IMR-90 (cell line): ENCODE results near the gene MRPL40. TPM values are rescaled to one million over a fixed set of nuclear protein-coding genes. Genes with fewer than 3 reads are reported as not detected.

Source experiments
- ATAC-seq: fragments of 200-7000 bp; cut with Tn5 transposase; 2 replicates; pipeline ENCODE4 v1.9.1; 2020; ENCODE audit warnings: low read depth, mild to moderate bottlenecking, moderate library complexity
- BruUV-seq: library from RNA; stranded (reverse); fragments of 400-500 nt; replicated peaks from 2 replicates; lab custom pipeline; 2021; lab: Mats Ljungman, UMichigan
- CTCF ChIA-PET: fragments of 300-600 bp; formaldehyde crosslinking; extraction: SDS; loops from one replicate; lab custom pipeline; 2021; ENCODE audit warnings: antibody characterized with exemption; lab: Yijun Ruan, JAX
- POLR2A ChIA-PET: fragments of 300-600 bp; sonication (Branson Sonifier 250); formaldehyde crosslinking; loops from one replicate; lab custom pipeline; 2022; ENCODE audit warnings: antibody characterized with exemption; ENCODE audit not compliant: unreplicated experiment; lab: Charles Lee
- DNase-seq: peaks from one replicate; pipeline ENCODE4 v3.0.0; 2013
- H2AFZ ChIP-seq: replicated peaks from 2 replicates; pipeline ENCODE3; 2013; ENCODE audit warnings: low read length, mild to moderate bottlenecking; ENCODE audit not compliant: poor library complexity
- H2AK5ac ChIP-seq: 2 replicates; pipeline ENCODE4 v1.6.1; 2013; ENCODE audit warnings: low read depth, low read length, inconsistent platforms
- H2AK9ac ChIP-seq: replicated peaks from 2 replicates; pipeline ENCODE3; 2013; ENCODE audit warnings: mild to moderate bottlenecking, low read depth, low read length, moderate library complexity; ENCODE audit not compliant: poor library complexity
- H2BK120ac ChIP-seq: 2 replicates; pipeline ENCODE4 v1.6.1; 2013; ENCODE audit warnings: low read depth, low read length, inconsistent platforms
- H2BK15ac ChIP-seq: 3 replicates; pipeline ENCODE4 v1.6.1; 2013; ENCODE audit warnings: low read depth, low read length, inconsistent platforms
- H2BK20ac ChIP-seq: 2 replicates; pipeline ENCODE4 v1.6.1; 2013; ENCODE audit warnings: low read depth, mild to moderate bottlenecking, inconsistent platforms, low read length, moderate library complexity
- H2BK5ac ChIP-seq: 2 replicates; pipeline ENCODE4 v1.6.1; 2013; ENCODE audit warnings: mild to moderate bottlenecking, low read depth, low read length, inconsistent platforms; ENCODE audit not compliant: poor library complexity, severe bottlenecking
- H3K14ac ChIP-seq: replicated peaks from 2 replicates; pipeline ENCODE4 v1.6.1; 2013; ENCODE audit warnings: low read depth, low read length, inconsistent platforms
- H3K18ac ChIP-seq: 2 replicates; pipeline ENCODE4 v1.6.1; 2013; ENCODE audit warnings: low read depth, low read length, control low read depth
- H3K23ac ChIP-seq: 2 replicates; pipeline ENCODE4 v1.6.1; 2013; ENCODE audit warnings: low read depth, low read length, inconsistent platforms
- H3K27ac ChIP-seq: 2 replicates; pipeline ENCODE4 v1.5.1; 2013; ENCODE audit warnings: mild to moderate bottlenecking, control low read depth, low read length; ENCODE audit not compliant: insufficient read depth
- H3K27me3 ChIP-seq: 2 replicates; pipeline ENCODE4 v1.6.1; 2013; ENCODE audit warnings: low read length; ENCODE audit not compliant: control insufficient read depth, insufficient read depth
- H3K36me3 ChIP-seq: 2 replicates; pipeline ENCODE4 v1.6.1; 2013; ENCODE audit warnings: low read length, mixed read lengths; ENCODE audit not compliant: control insufficient read depth, insufficient read depth
- H3K4ac ChIP-seq: 2 replicates; pipeline ENCODE4 v1.6.1; 2013; ENCODE audit warnings: low read depth, low read length, inconsistent platforms
- H3K4me1 ChIP-seq: 2 replicates; pipeline ENCODE4 v1.6.1; 2013; ENCODE audit warnings: low read length, mixed read lengths; ENCODE audit not compliant: control insufficient read depth, insufficient read depth
- H3K4me2 ChIP-seq: 2 replicates; pipeline ENCODE4 v1.6.1; 2013; ENCODE audit warnings: low read depth, mild to moderate bottlenecking, control low read depth, low read length, moderate library complexity
- H3K4me3 ChIP-seq: 2 replicates; pipeline ENCODE4 v1.5.1; 2013; ENCODE audit warnings: low read depth, mild to moderate bottlenecking, control low read depth, low read length, moderate library complexity; ENCODE audit not compliant: insufficient read depth
- H3K56ac ChIP-seq: 2 replicates; pipeline ENCODE4 v1.6.1; 2013; ENCODE audit warnings: low read length, inconsistent platforms; ENCODE audit not compliant: insufficient read depth; ENCODE audit errors: extremely low read depth
- H3K79me1 ChIP-seq, 2 experiments: 2 replicates each; pipeline ENCODE4 v1.6.1; 2013; ENCODE audit warnings: low read length in 2 of 2, inconsistent platforms in 1 of 2, low read depth in 1 of 2
- H3K9ac ChIP-seq: 2 replicates; pipeline ENCODE4 v1.6.1; 2013; ENCODE audit warnings: low read depth, low read length, control low read depth
- H3K9me1 ChIP-seq: 2 replicates; pipeline ENCODE4 v1.6.1; 2013; ENCODE audit warnings: low read length, inconsistent platforms; ENCODE audit not compliant: insufficient read depth
- H3K9me3 ChIP-seq: 2 replicates; pipeline ENCODE4 v1.6.1; 2013; ENCODE audit warnings: low read length; ENCODE audit not compliant: control insufficient read depth, insufficient read depth
- H4K20me1 ChIP-seq: 2 replicates; pipeline ENCODE4 v1.6.1; 2013; ENCODE audit warnings: low read length, inconsistent platforms; ENCODE audit not compliant: insufficient read depth
- H4K5ac ChIP-seq: 2 replicates; pipeline ENCODE4 v1.6.1; 2013; ENCODE audit warnings: mild to moderate bottlenecking, low read depth, low read length, control low read depth
- H4K8ac ChIP-seq, 2 experiments: 2 replicates each; pipeline ENCODE4 v1.6.1; 2013; ENCODE audit warnings: low read depth in 2 of 2, low read length in 2 of 2, control low read depth in 1 of 2, inconsistent platforms in 1 of 2
- H4K91ac ChIP-seq: 2 replicates; pipeline ENCODE4 v1.6.1; 2013; ENCODE audit warnings: low read depth, low read length, inconsistent platforms; ENCODE audit not compliant: insufficient read depth
- BHLHE40 ChIP-seq: fragments of 150-350 bp; IDR thresholded peaks from 2 replicates; pipeline ENCODE4 v1.6.1; 2016; ENCODE audit warnings: mild to moderate bottlenecking, low read depth, low read length
- CHD1 ChIP-seq: IDR thresholded peaks from 2 replicates; pipeline ENCODE4 v1.6.1; 2012; ENCODE audit warnings: low read depth, low read length, improper control_type of control experiment
- FOS ChIP-seq: fragments of 150-350 bp; IDR thresholded peaks from 2 replicates; pipeline ENCODE4 v1.6.1; 2016; ENCODE audit warnings: low read depth, low read length
- NFE2L2 ChIP-seq: fragments of 150-350 bp; IDR thresholded peaks from 2 replicates; pipeline ENCODE4 v1.6.1; 2016; ENCODE audit warnings: low read depth, mild to moderate bottlenecking, low read length
- SMC3 ChIP-seq: fragments of 150-350 bp; IDR thresholded peaks from 2 replicates; pipeline ENCODE4 v1.6.1; 2016; ENCODE audit warnings: low read depth, mild to moderate bottlenecking, antibody characterized with exemption, low read length, moderate library complexity
- WGBS, 2 experiments: methylation state at CpG; one replicate each; pipeline versions ENCODE4 v1.1.5 to v1.1.7; 2013; ENCODE audit warnings: missing lambda C conversion rate in 2 of 2; ENCODE audit not compliant: insufficient read length in 1 of 2; ENCODE audit errors: extremely low coverage in 2 of 2; 5-methylcytosine and 5-hydroxymethylcytosine counted together
- dilution Hi-C: fragments of 300-500 bp; cut with HindIII; formaldehyde crosslinking; loops from one replicate; pipeline ENCODE4 v1.14.3; 2018; ENCODE audit warnings: low sequenced_read_pairs; ENCODE audit not compliant: unreplicated experiment
- in situ Hi-C: fragments of 300-500 bp; cut with MboI; formaldehyde crosslinking; loops from 3 replicates; pipeline ENCODE4 v1.14.3; 2019; ENCODE audit warnings: low sequenced_read_pairs, inconsistent platforms, mixed read lengths
- intact Hi-C: fragments of 100-400 bp; cut with micrococcal nuclease; formaldehyde crosslinking; loops from 2 replicates; pipeline ENCODE4 v1.10.0; 2022
- polyA plus RNA-seq, 3 experiments: library from polyadenylated mRNA; depleted of rRNA; stranded (reverse); fragments of >200 nt; gene quantifications; 2 replicates each; pipeline ENCODE4 v1.2.3, GENCODE V29; 2012; ENCODE audit warnings: low replicate concordance in 1 of 3
- total RNA-seq: library from RNA; depleted of rRNA; stranded (reverse); fragments of >200 nt; gene quantifications from 2 replicates; pipeline ENCODE4 v1.2.3, GENCODE V29; 2012

MRPL40 gene
- total and polyA plus RNA-seq, 2 of the 4 experiments (the other 2 are of a cell fraction) = 36.7 to 37.5 TPM

DNA sequence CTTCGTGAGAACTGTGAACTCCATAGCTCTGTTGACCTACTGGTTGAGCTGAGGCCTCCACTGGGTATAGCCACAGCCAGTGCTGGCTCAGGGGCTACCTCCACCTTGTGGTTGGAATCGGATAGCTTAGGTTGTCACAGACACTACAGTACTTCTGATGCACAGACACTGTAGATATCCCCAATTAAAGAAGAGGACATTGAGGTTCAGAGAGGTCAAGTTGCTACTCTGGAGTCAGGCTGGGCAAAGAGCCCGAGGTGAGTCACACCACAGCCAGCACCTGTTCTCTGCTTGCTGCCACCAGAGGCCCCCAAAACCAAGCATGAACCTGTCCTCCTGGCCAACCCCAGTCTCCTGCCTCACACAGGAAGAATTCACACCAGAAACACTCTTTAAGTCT, 41.2 kb downstream of the MRPL40 start:
- H3K27ac ChIP-seq = no peak overlapping the region
- no TSS peak for BruUV-seq
- H3K23ac ChIP-seq = no peak overlapping the region
- no peaks in the 10 kb centered on the region for H3K9me3 ChIP-seq
- no peaks in the 10 kb centered on the region; the same call in 1 of the 2 replicates for H3K9me1 ChIP-seq
- H4K20me1 ChIP-seq = peaks cover 43% of the 10 kb centered on the region
- no peak overlapping the region for H2BK15ac ChIP-seq
- H3K4ac ChIP-seq = no peak overlapping the region
- peaks cover 36 to 63% of the 10 kb centered on the region in 2 experiments for H3K79me1 ChIP-seq
- WGBS, 2 experiments = no CpG with 5 or more reads among the region's 3 CpGs
- ATAC-seq = 0 out of 2 replicates have a peak, but pooled peaks have one; percentile 16
- no peak overlapping the region for H3K18ac ChIP-seq
- no peak overlapping the region for H2BK20ac ChIP-seq
- H2AK9ac ChIP-seq = peak overlapping the region; percentile 23
- no peak overlapping the region for H3K4me3 ChIP-seq
- no peaks in the 10 kb centered on the region; the same call in none of the 2 replicates for H3K4me1 ChIP-seq
- ChIA-PET CTCF (interaction anchor here (1.1 kb wide), 1 partner anchor 9 kb away, joined by 4 read pairs; no protein-coding TSS in a partner anchor), POLR2A (interaction anchor here (0.6 kb wide), 1 partner anchor 8 kb away, joined by 3 read pairs; no protein-coding TSS in a partner anchor)
- peaks cover 61% of the 10 kb centered on the region for H3K36me3 ChIP-seq
- no peak for DNase-seq
- no peak overlapping the region for H4K91ac ChIP-seq
- H3K4me2 ChIP-seq = no peak overlapping the region
- TF ChIP-seq BHLHE40 (no peak), NFE2L2 (no peak), CHD1 (no peak), FOS (no peak), SMC3 (no peak)
- no peak overlapping the region for H3K56ac ChIP-seq
- no peak overlapping the region for H2AFZ ChIP-seq
- no peak overlapping the region for H3K9ac ChIP-seq
- H4K5ac ChIP-seq = no peak overlapping the region
- H3K27me3 ChIP-seq = no peaks in the 10 kb centered on the region
- no peak overlapping the region for H2BK120ac ChIP-seq
- no peak overlapping the region for H2AK5ac ChIP-seq
- intact Hi-C loops (no loop called here), dilution Hi-C loops (no loop called here), in situ Hi-C loops (no loop called here)
- no peak overlapping the region for H2BK5ac ChIP-seq
- no peak overlapping the region for H3K14ac ChIP-seq
- no peak overlapping the region for H4K8ac ChIP-seq
